ENCODE results near the gene GKN2. TPM values are rescaled to one million over a fixed set of nuclear protein-coding genes. Genes with fewer than 3 reads are reported as not detected.

Gene GKN2, protein sequence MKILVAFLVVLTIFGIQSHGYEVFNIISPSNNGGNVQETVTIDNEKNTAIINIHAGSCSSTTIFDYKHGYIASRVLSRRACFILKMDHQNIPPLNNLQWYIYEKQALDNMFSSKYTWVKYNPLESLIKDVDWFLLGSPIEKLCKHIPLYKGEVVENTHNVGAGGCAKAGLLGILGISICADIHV
- 0.23 TPM in 1 of 2 replicates, not detected in the other for total RNA-seq (ENCODE audit: low replicate concordance)

DNA sequence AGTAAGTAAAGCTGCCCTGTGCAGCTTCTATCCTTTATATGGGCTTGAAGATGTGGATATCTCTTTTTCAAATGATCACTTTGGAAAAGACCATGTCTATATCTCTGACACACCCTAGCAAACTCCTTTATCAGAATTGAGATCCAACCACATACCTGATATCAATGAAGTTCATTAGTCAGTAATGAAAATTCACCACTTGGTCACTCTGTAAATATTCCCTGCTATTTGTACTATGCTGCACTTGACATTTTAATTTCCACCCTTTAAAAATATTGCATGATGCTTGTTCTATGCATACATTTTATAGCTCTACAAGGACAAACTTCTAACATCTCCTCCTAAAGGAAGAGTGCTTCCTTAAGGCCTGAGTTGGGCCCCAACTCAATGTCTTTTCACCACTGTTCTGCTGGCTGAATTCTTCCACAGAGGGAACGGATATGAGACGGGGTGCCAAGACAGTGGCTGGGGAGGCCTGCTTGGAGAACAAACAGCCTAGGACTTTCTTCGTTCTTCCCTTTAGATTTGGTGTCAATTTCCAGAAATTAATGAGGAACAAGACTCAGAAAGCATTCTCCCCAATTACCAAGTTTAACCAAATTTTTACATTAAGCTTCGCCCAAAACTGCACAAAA is at the start of gene GKN2:
Gene GKN2 (minus strand): TSS at position 7 of the 635 bp plus-strand sequence. CDS start 32 bp downstream, outside the sequence.

DNA sequence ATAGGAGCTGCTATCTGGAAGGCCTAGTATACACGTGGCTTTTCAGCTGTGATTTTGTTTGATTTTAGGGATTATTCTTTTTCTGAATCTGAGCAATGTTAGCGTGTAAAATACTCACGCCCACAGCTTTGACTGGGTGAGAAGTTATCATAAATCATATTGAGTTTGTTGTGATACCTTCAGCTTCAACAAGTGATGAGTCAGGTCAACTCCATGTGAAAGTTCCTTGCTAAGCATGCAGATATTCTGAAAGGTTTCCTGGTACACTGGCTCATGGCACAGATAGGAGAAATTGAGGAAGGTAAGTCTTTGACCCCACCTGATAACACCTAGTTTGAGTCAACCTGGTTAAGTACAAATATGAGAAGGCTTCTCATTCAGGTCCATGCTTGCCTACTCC is 21.6 kb upstream of the GKN2 start, which contains the start of gene GKN1:
Gene GKN1 (plus strand): TSS at position 386 of the 400 bp plus-strand sequence. CDS start 42 bp downstream, outside the sequence.

Other genes with a start within 250 kb of the GKN2 start
- 1.1 and 3.9 TPM in 2 replicates for gene ARHGAP25, start 218.1 kb downstream of the GKN2 start, total RNA-seq (ENCODE audit: low replicate concordance)
- not detected in 2 replicates for gene BMP10, start 81.5 kb downstream of the GKN2 start, total RNA-seq (ENCODE audit: low replicate concordance)
- gene GKN1, start 21.7 kb upstream of the GKN2 start, total RNA-seq (ENCODE audit: low replicate concordance), result not detected in 2 replicates
- 48.0 and 90.3 TPM in 2 replicates for gene ANTXR1, start 60.3 kb upstream of the GKN2 start, total RNA-seq (ENCODE audit: low replicate concordance)

All from smooth muscle cell of the coronary artery (primary cell).